Inferior parietal cortex (tissue), 1 donor: ENCODE measurements around the gene RXFP3.
"Not testable (repeated sequence)": the region's sequence is repeated elsewhere in the genome, so short reads cannot be mapped to it uniquely, and the experiment has no call there.

Source experiments
- DNase-seq: peaks from one replicate; pipeline ENCODE4 v3.0.0-alpha.2; 2016; ENCODE audit errors: extremely low spot score

The RXFP3 gene, protein sequence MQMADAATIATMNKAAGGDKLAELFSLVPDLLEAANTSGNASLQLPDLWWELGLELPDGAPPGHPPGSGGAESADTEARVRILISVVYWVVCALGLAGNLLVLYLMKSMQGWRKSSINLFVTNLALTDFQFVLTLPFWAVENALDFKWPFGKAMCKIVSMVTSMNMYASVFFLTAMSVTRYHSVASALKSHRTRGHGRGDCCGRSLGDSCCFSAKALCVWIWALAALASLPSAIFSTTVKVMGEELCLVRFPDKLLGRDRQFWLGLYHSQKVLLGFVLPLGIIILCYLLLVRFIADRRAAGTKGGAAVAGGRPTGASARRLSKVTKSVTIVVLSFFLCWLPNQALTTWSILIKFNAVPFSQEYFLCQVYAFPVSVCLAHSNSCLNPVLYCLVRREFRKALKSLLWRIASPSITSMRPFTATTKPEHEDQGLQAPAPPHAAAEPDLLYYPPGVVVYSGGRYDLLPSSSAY

GRCh38 chr5:33936381-33937016 is at the start of gene RXFP3:
Gene RXFP3 (plus strand): TSS chr5:33936386. CDS start chr5:33936741, 355 bp downstream.
- no peak for DNase-seq

GRCh38 chr5:33887268-33887667 is 48.9 kb upstream of the RXFP3 start:
- no peak for DNase-seq

- DNase-seq = no peak
Observed at GRCh38 chr5:33888587-33888986, 47.6 kb upstream of the RXFP3 start.

GRCh38 chr5:33890131-33891032 is 45.8 kb upstream of the RXFP3 start:
- no peak for DNase-seq

GRCh38 chr5:33891446-33891787 is 44.8 kb upstream of the RXFP3 start:
- DNase-seq = no peak

GRCh38 chr5:33891788-33892619 is 44.2 kb upstream of the RXFP3 start, which contains the start of gene ADAMTS12:
Gene ADAMTS12 (minus strand): TSS chr5:33891990. CDS start chr5:33891856, 134 bp downstream.
- DNase-seq = no peak

GRCh38 chr5:33892620-33893137 is 43.5 kb upstream of the RXFP3 start:
- no peak for DNase-seq

- DNase-seq = no peak
Observed at GRCh38 chr5:33894566-33894965, 41.6 kb upstream of the RXFP3 start.

- DNase-seq = no peak
Observed at GRCh38 chr5:33901156-33901555, 35.0 kb upstream of the RXFP3 start.

DNA sequence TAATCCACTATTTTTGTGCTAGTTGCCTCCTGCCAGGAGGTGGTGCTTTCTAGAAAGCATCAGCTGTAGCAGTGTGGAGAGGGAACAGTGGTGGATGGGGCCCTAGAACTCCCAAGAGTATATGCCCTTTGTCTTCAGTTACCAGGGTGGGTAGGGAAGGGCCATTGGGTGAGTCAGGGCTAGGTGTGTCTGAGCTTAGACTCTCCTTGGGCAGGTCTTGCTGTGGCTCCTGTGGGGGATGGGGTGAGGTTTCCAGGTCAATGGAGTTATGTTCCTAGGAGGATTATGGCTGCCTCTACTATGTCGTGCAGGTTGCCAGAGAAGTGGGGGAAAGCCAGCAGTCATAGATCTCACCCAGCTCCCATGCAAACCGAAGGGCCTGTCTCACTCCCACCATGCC is 33.1 kb upstream of the RXFP3 start:
- no peak for DNase-seq

DNA sequence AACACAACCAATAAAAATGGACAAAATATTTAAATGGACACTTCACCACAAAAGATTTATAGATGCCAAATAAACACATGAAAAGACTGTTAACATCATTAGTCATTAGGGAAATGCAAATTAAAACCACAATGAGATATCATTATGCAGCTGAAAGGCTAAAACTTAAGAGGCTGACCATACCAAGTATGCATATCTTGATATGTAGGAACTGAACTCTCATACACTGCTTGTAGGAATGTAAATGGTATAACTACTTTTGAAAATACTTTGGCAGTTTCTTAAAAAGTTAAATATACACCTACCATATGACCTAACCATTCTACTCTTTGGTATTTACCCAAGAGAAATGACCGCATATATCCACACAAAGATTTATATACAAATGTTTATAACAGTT is 30.8 kb upstream of the RXFP3 start:
- no peak for DNase-seq

DNA sequence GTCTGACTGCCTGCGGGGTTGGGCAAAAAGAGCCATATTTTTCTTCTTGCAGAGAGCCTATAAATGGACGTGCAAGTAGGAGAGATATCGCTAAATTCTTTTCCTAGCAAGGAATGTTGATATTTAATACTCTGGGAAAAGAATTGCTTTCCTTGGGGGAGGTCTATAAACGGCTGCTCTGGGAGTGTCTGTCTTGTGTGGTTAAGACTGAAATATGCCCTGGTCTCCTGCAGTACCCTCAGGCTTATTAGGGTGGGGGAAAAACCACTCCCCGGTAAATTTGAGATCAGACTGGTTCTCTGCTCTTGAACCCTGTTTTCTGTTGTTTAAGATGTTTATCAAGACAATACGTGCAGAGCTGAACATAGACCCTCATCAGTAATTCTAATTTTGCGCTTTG is 29.9 kb upstream of the RXFP3 start:
- not testable (repeated sequence) for DNase-seq

GRCh38 chr5:33914844-33915243 is 21.3 kb upstream of the RXFP3 start:
- DNase-seq = not testable (repeated sequence)

DNA sequence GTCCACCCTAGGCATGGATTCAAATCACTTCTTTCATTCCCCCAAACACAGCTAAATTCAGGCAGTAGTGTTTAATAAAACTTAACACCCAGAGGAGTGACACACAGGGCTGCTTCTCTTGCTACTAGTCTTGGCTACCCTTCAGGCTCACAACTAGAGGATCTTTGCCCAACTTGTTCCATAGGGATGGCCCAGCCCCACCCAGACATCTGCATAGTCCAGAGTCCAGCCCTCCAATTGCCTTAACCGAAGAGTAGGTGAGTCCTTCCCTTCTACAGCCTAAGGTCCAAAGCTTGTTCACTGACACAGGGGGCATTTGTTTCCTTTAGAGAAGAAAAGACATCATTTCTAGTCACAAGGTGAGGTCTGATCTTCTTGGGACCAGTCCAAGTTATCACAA is 15.2 kb upstream of the RXFP3 start:
- no peak for DNase-seq

DNA sequence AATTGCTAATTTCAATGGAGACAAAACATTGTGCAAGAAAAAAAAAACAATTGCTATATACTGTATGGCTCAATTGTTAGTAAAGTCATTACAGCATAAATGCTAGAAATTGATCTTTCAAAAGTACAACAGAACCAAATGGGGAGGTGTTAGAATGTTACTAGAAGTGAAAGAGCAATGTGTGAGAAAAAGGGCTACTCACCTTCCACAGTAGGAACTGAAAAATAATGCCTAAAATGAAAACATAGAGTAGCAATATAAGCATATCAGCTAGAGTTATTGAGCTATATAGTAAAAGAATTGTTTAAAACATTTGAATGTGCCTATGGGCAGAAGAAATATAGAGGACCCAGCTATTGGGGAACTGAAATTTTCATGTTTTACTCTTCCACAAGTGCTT is 10.9 kb upstream of the RXFP3 start:
- no peak for DNase-seq

DNA sequence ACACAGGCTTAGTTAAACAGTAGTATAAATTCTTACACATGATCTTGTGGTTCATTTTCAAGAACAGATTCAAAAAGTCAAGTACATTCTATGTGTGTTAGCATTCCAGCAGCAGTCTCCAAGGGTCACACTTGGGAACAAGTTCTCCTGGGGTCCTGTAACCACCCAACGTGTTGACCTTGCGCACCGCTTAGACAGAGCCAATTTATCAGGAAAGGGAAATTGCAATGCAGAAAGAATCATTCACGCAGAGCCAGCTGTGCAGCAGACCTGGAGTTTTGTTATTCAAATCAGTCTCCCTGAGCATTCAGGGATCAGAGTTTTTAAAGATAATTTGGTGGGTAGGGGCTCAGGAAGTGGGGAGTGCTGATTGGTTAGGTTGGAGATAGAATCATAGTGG is 8.5 kb upstream of the RXFP3 start:
- DNase-seq = no peak

DNA sequence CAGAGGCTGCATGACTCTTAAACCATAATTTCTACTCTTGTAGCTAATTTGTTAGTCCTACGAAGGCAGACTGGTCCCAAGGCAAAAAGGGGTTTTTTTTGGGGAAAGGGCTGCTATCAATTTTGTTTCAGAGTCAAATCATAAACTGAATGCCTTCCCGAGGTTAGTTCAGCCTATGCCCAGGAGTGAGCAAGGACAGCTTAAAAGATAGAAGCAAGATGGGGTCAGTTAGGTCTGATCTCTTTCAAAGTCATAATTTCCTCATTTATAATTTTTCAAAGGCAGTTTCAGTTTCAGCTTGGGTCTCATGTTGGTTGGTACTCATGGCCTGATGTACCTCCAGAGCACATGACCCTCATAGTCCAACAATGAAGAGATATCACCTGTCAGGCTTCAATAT is 7.9 kb upstream of the RXFP3 start:
- no peak for DNase-seq

- DNase-seq = no peak
Observed at GRCh38 chr5:33929925-33930690, 6.1 kb upstream of the RXFP3 start.

DNA sequence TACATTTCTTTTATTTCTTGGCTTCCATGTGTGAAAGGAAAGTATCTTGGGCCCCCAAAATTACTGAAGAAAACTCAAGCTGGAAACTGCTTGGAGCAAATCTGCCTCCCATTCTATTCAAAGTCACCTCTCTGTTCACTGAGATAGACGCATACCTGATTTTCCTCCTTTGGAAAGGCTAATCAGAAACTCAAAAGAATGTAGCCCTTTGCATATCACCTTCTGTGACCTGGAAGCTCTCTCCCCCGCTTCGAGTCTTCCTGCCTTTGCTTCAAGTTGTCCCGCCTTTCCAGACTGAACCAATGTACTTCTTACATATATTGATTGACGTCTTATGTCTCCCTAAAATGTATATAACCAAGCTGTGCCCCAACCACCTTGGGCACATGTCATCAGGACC is 5.0 kb upstream of the RXFP3 start:
- no peak for DNase-seq

DNA sequence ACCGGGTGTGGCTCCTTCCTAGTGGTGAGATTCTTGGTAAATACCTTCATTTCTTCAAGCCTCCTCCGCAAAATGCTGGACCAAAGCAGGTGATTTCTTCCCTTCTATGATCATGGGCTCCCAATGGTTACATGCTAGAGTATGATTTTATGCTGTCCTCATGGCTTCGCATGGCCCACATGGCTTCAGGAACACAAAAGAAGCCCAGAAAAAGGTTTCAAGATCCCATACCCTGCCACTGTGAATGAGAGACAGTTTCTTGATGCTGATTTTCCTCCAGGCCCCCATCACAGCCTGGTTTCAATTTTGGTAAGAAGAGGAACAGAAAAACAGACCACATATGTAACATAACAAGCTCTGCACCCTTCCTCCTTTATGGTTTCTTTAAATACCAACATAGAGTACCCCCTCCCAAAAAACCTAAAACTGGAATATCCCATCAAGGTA is 2.4 kb upstream of the RXFP3 start:
- DNase-seq = no peak
